ENCODE measurements around the gene PYGL.
"Not testable (repeated sequence)": the region's sequence is repeated elsewhere in the genome, so short reads cannot be mapped to it uniquely, and the experiment has no call there.

PYGL gene

GRCh38 chr14:50924843-50925242 is 19.4 kb downstream of the PYGL start:
- DNase-seq = no peak

DNA sequence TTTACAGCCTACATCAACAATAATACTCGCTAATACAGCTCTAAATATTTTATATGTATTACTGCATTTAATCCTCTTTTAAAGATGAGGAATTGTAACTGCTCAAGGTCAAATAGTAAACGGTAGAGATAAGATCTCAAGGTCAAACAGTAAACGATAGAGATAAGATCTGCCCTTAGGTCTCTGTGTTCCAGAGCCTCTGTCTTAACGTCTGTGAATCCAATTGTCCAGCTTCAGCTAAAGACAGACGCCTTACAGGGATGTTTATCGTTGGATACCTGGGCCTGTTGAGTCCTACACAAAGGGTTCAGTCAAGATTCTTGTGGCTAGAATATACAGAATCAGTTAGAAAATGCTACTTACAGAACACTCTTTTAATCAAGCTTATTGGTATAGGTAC is 20.0 kb downstream of the PYGL start:
- DNase-seq = no peak

- DNase-seq = no peak
These were observed 21.5 kb downstream of the PYGL start for GRCh38 chr14:50922803-50923202.

GRCh38 chr14:50920482-50921230 is 23.6 kb downstream of the PYGL start:
- DNase-seq = no peak

DNA sequence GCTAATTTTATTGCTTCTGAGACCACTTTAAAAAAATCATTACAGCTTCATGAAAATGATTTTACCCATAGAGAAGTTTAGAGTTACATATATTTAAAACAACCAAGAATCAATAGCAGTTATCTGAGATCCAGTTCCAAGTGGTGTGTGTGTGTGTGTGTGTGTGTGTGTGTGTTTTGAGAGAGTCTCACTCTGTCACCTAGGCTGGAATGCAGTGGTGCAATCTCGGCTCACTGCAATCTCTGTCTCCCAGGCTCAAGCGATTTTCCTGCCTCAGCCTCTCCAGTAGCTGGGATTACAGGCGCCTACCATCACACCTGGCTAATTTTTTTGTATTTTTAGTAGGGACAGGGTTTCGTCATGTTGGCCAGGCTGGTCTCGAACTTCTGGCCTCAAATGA is 24.8 kb downstream of the PYGL start:
- not testable (repeated sequence) for DNase-seq

GRCh38 chr14:50917449-50917848 is 26.8 kb downstream of the PYGL start:
- DNase-seq = no peak

GRCh38 chr14:50910495-50911420 is 33.5 kb downstream of the PYGL start:
- no peak for DNase-seq

DNA sequence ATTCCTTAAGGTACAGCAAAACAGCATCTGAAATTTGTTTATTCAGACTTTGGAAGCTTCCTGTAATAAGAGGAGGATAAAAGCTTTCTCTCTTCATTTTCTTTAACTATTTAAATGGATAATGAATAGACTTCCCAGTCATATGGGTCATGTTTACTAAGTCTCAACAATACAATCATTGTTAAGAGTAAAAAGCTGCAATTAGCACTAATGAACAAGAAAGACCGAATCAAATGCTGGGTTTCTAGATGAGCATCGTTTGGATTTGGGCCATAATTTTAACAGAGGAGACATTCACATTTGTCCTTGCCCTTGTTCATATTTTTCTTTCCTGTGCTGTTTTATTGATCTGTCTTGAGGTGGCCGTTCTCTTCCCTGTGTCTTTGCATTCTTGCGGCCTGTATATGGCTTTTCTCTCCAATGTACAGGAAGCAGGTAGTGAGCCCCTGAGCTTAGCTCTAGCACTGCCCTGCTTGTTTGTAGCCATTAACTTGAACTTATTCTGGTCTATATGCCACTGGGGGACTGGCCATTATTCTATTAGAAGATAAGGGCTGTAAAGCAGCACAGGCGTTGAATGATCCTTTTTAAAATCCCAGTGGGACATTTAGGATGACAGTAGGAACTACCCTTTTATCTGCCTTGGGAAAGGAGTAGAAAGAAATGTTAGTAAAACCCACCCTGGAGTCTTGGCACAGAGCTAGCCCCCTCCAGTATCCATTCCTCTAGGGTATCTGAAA is 37.8 kb downstream of the PYGL start:
- no peak for DNase-seq

GRCh38 chr14:50904719-50905118 is 39.6 kb downstream of the PYGL start:
- no peak for DNase-seq

DNA sequence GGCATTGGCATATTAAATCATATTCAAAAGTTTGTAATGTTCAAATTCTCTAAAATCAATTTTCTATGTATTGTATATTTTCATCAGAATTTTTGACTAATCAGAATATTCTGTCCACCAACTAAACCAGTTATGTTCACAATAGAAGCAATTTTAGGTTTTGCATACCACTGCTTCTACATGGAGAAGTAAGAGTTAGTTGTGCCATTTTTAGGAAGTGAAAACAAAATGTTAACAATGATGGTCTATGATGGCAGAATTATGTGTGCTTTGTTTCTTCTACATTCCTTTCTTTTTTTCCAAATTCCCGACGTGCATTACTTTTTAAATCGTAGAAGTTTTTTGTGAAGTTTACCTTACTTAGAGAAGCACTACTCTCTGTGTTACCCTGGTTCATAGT is 42.9 kb downstream of the PYGL start:
- no peak for DNase-seq

- DNase-seq = no peak
These were observed 46.6 kb downstream of the PYGL start for GRCh38 chr14:50897658-50898175.

- not testable (repeated sequence) for DNase-seq
These were observed 47.3 kb downstream of the PYGL start for GRCh38 chr14:50897005-50897404.

DNA sequence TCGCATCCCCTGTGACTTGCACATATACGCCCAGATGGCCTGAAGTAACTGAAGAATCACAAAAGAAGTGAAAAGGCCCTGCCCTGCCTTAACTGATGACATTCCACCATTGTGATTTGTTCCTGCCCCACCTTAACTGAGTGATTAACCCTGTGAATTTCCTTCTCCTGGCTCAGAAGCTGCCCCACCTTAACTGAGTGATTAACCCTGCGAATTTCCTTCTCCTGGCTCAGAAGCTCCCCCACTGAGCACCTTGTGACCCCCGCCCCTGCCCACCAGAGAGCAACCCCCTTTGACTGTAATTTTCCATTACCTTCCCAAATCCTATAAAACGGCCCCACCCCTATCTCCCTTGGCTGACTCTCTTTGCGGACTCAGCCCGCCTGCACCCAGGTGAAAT is 47.9 kb downstream of the PYGL start:
- not testable (repeated sequence) for DNase-seq

DNA sequence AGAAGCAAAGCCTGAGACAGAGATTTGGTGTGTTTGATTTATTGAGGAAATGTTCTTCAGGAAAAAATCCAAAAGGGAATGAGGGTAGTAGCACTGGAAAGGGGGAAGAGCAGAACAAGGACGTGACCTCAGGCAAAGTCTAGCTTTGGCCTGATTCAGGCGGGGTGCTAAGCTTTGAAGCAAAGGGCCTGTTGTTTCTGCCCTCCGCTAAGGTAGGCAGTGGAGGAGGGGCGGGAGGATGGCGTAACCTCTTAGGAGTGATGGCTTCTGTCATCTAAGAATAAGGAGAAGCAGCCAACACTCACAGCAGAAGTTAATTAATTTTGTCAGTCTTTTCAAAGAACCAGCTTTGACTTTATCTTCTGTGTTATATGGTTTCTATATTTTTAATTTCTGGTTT is 52.0 kb downstream of the PYGL start:
- DNase-seq = no peak

DNA sequence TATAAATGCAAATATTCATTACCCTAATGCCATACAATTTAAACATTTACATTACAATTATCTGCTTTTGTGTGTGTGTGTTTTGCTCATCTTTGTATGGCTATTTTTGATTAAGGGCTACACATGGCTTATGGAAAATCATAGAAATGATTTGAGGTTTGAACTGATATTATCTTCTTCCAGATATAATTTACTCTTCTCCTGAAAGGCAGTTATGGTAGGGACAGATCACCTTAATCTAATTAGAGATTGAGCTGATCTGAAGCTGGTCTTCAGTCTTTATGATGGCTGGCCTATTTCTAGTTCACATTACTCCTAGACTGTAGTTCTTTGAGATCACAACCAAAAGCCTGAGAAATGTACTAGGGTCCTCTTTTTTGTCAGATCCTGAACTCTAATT is 56.8 kb downstream of the PYGL start:
- no peak for DNase-seq

DNA sequence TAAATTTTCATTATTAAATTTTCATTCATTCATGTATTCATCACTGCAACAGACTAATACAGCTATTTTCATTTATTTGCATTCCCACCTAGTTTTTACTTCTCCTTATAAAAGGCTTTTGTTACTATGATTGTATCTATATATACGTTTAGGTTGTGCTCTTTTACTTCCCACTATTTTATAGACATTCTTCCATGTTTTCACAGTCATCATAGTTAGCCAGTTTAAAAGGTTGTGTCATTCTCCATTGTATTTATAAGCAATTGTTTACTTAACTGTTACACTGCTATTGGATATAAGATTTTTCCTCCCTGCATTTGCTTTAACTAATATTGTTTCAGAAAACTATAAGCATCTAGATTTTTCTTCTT is 60.5 kb downstream of the PYGL start:
- DNase-seq = no peak

DNA sequence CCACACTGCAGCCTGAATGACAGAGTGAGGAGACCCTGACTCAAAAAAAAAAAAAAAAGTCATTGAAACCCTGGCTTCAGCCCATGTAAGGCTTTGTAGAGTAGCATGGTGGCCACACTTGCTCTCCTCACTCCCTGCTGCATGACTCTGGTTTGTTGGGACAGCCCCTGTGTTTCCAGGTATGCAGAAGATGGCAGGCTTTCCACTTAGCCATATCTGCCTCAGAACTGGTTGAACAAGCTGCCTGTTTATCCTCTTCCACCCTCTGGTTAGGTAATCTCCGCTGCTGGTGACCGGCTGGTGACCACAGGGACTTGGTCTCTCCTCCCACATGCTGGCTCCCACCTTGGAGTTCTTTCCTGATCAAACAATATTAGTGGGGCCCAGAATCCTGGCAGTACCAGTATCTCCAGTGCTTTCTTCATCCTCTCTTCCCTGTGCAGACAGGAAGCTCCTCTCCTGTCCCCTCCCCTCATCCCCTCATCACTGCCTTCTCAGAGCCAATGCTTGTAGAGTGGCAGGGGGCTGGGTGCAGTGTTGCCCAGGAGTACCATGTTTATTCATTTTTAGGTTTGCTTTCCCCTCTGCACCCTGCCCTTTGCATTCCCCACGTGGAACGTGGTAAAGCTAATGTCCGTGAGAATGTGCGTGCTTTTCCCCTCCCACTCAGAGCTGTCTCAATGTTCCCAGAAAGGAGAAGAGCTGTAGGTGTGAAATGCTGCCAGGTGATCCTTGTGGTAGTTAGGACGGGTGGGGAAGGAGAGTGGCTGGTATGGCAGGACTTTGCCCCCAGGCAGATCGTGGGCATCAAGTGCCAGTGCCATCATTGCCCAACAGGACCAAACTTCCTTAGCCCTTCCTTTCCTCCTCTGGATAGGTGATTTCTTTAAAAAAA is 61.1 kb downstream of the PYGL start:
- DNase-seq = no peak

GRCh38 chr14:50875359-50876070 is 68.8 kb downstream of the PYGL start:
- DNase-seq = peak; percentile 28

DNA sequence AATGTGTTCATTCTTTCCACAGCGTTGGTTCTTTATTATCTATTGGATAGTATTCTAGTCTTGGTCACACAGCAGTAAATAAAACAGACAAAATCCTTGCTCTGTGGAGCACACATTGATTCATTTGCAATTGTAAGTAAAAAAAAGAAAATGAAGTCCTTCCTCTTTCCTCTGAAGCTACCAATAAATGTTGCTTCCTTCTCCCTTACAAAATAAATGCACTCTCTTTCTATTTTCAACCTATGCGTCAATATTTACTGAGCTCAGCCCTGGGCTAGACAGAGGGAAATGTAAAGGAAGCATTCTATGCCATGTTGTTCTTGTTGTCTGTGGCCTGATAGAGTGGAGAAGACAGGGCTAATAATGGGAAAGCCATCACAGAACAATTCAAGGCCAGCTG is 69.5 kb downstream of the PYGL start:
- DNase-seq = no peak

DNA sequence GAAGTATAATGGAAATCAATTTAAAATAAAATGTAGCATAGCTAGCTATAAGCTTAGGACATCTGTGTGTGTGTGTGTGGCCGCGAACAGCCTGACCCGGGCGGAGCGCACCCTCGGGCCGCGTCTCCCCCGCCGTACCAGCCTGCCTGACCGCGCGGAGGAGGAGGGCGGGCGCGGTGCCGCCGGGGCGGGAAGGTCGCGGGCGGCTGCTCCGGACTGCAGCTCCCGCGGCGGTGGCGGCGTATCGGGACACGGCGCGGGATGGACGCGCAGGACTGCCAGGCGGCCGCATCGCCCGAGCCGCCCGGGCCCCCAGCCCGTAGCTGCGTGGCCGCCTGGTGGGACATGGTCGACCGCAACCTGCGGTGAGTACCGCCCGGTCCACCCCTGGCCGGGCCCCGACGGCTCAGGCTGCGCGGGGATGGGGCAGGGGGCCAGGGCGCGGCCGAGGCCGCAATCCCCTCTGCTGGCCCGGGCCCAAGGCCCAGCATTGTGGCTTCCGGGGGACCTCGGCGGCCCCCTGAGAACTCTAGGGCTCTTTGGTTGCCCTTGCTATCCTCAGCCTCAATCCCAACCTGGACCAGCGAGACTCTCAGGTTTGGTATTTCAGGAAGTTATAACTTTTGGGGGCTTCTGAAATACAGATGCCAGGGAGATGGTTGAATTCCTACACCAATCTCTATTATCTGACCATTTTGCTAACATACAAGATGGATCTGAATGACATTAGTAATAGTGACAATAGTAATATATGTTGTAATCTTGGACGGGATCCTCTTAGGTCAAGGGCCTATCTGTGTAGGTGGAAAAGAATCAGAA is 72.2 kb downstream of the PYGL start, which contains the start of gene ABHD12B:
Gene ABHD12B, plus strand, starts transcription at position 140 of the 819 bp plus-strand sequence. Its CDS starts 122 bp downstream, at position 262.
- DNase-seq = no peak
